Stimulated activated CD8-positive, alpha-beta memory T cell treated with anti-CD3 and anti-CD28 coated beads, Interleukin-2, amount 100 ng/mL, for 1 hour (primary cell): ENCODE data around the gene MELTF.

Source experiments
- DNase-seq, 2 donors: peaks; one replicate each; pipeline ENCODE4 v3.0.0-alpha.2; 2020; ENCODE audit warnings: low read depth in 2 of 2

Gene MELTF

DNA sequence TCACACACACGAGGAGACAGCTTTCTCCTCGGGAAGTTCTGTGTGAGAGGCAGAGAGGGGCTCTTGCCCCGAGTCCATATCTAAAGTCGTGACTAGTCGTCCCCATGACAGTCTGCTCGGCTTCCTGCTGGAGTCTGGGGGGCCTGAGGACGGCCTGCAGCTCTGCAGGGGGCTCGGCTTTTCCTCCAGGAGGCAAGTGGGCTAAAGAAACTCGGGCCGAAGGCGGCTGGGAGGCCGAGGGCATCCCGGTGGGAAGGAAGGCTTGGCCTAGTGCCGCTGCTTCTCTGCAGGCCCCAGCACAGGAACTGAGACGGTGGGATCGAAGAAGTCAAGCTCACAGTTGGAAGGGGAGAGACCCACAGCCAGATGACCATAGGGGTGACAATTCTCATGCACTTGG, 35.6 kb downstream of the MELTF start:
- DNase-seq: no peak

DNA sequence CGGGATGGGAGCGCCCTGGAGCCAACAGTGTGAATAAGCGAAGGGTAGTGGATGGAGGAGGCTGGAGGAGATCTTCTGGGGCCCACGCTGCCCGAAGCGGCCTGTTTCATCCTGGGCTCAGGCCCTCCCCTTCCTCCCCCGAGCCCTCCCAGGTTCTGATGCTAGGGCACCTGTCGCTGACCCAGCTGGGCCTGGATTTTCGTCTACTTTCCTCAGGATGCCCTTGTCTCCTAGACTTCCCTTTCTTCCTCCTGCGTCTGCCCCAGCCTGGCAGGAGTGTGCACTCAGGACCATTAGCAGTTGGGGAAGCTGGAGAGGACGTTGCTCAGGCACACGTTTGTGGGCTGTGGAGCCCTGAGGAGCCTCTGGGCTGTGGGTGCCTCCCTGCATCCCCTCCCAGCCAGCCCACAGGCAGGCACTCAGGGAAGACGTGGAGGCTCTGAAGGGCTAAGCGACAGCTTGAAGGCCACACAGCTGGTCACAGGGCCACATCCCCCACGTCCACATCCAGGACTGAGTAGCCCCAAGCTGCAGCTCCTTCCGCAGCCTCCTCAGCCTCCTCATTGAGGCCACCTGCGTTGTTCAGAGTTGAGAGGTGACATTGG, 37.1 kb downstream of the MELTF start:
- DNase-seq: no peak

DNA sequence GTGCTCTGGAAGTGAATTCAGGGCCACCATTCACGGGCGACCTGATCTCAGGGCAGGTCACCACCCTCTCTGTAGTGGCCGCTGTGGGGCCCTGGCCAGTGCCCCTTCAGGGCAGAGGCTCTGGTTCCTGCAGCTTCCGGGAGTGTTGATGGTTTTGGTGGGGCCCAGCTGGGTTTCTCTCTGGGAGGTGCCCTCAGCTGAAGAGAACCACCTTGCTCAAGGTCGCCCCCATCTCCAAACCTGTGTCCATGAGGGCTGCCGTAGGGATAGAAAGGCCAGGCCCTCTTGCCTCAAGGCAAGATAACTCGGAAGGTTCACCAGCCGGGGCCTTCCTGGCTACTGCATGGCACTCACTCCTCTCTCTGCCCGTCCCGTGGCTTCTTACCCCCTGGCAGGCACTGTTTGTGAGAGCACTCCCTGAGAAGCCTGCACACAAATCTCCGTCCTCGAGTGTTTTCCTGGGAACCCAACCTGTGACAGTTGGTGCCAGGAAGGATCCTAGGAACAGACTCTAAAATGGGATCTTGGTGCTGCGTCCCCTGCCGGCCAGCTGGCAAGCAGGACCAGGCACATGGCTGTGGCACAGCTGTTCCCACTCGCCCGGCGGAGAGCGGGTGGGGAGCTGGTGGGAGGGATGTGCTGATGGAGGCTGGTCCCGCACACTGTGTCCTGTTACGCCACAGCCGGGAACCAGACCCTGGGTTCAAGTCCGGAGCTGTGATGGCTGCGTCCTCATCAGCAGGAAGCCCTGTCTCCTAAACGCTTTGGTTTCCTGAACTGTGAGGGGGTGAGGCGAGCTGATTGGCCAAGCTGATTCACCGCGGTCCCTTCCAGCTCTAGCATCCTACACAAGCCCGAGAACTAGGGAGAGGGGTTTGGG, 37.8 kb downstream of the MELTF start:
- no peak for DNase-seq

DNA sequence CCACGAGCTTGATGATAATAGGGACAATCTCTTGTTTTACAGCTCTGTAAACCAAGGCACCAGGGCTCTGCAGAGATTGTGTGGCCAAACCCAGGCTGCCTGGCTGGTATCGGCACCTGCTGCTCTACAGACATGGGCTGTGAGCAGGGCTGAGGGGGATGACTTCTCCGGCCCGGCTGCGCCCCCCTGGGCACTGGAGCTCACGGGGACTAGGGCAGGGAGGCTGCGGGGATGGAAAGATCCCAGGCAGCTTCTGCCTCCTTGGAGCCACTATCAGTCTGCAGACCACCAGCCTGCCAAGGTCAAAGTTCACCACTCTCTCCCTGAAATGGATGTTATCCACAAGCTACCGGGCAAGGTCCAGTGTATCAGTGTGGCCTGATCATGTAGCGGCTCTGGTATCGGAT, 39.0 kb downstream of the MELTF start:
- no peak for DNase-seq

DNA sequence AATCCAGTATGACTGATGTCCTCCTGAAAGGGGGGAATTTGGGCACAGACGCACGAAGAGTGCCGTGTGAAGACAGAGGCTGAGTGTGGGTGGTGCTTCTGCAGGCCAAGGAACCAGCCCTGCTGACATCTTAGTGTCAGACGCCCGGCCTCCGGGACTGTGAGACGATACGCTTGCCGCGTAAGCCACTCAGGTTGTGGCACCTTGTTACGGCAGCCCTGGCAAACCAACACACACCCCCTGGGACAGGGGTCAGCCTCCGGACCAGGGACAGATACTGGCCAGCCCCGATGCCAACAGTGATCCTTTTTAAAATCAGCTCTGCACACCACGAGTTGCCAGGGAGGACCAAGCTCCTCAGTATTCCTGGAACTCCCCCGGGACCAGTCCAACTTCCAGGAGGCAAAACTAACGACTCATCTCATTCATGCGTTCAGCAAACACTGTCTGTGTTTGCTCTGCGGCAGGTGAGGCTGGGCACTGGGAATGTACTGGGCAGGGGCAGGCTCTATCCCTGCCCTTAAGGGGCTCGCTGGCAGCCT, 39.8 kb downstream of the MELTF start:
- no peak for DNase-seq

DNA sequence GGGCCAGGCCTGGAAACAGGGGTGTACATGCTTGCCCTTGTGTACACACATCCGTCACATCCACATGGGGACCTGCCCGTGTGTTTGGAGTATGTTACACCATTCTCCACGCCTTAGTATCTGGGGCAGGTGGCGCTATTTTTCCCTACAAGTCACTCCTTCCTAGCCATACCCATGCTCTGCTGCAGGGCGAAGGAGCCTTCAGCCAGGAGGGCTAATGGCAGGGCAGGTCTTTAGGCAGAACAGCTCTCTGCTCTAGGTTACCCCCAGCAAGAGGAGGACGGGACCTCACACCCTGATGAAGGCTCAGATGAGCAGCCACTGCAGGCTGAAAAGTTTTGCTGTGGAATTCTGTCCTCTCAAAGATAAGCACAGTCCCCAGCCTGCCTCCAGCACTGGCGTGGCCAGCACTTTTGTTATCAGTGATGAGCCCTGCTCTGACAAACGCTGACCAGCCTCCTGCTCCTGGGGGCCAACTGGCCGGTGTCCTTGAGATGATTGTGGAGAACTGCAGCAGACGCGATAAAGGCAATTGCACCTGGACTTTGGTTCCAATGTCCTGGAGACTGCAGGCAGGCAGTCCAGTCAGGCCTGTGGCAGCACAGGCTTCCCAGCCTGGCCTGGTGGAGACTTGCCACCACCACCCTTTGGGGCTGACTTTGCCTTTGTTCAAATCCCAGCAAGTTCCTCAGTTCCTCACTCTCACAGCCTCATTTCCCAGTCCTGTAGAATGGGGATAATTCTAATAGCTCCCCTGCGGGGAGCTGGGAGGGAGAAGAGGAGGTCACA, 41.2 kb downstream of the MELTF start:
- no peak for DNase-seq

DNA sequence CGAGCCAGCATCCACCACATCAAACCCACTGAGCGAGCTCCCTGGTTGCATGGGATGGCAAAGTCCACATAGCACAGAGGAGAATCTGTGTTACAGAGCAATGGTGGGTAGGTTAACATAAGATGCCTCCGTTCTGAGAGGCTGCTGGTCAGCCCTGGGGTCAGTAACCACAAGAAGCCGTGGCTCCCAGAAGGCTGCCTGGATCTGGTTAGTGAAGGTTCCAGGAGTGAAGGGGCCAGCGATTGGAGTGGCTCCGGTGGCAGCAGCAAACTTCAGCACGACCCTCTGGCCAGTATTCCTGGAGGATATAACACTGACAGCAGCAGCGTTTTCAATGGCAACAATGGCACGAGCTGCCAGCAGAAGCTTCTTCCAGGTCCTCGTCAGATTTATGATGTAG, 42.6 kb downstream of the MELTF start:
- no peak for DNase-seq

DNA sequence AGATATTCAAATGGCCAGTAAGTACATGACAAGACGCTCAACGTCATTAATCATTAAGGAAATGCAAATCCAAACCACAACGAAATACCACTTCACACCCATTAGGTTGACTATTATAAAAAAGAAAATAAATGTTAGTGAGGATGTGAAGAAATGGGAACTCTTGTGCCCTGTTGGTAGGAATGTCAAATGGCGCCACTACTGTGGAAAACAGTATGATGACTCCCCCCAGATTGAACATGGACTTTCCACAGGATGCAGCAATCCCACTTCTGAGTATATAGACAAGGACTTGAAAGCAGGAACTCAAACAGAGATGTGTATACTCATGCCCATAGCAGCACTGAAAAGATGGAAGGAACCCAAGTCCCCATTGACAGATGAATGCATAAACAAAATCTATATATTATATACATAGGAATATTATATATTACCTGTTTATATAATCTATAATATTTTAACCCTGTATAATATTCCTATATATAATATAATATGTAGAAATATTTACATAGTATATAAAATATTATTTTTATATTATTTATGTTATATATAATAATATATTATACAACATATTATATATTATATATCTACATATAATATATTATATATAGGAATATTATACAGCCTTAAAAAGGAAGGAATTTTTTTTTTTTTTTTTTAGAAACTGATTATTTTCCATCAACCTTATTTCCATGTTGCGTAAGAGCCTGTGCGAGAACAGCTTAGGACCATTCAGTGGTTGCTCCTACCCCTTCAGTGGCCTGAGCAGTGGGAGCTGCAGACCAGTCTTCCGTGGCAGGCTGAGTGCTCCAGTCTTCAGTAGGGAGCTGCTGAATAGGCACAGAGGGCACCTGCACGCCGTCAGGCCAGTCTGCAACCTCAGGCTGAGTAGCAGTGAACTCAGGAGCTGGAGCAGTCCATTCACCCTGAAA, 43.4 kb downstream of the MELTF start:
- no peak for DNase-seq

DNA sequence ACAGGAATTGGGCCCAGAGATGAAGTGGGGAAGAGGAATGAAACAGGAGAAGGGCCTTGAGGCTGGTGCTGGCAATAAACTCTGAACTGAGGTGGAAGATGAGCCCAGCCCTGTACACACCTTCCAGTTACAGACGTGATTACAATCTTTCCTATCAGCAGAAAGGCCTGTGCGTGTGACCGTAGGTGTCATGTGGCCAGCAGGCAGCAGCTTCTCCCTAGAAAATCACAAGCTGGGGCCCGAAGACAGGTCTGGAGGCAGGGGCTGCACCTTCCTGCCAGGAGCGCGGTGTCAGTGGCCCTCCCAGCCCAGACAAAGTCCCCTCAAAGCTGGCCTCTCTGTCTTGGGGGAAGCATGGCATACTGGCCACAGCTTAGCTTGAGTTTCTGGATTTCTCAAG, 44.3 kb downstream of the MELTF start:
- no peak for DNase-seq

DNA sequence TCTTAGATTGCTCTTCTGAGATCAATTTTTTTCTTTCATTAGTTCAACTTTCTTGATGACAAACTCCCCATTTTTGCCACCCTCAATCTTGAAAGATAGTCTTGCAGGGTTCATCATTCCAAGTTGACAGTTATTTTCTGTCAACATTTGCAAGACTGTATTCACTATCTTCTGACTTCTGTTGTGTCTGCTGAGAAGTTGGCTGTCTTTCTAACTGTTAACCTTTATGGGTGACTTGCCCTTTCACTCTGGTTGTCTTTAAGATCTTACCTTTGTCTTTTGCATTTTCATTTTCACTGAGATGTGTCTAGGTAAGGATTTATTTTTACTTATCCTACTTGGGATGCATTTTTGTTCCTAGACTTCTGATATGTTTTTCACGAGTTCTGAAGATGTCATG, 46.4 kb downstream of the MELTF start:
- DNase-seq: no peak

DNA sequence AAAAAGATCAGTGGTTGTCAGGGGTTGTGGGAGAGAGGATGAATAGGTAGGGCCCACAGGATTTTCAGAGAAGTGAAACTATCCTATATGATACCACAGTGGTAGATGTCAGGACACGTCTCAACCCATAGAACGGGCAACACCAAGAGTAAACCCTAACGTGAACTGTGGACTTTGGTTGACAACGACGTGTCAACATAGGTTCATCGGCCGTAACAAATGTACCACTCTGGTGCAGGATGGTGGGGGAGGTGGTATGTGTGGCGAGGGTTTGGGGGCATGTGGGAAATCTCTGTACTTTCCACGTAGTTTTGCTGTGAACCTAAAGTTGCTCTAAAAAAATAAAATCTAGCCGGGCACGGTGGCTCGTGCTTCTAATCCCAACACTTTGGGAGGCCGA, 48.0 kb downstream of the MELTF start:
- no peak for DNase-seq

DNA sequence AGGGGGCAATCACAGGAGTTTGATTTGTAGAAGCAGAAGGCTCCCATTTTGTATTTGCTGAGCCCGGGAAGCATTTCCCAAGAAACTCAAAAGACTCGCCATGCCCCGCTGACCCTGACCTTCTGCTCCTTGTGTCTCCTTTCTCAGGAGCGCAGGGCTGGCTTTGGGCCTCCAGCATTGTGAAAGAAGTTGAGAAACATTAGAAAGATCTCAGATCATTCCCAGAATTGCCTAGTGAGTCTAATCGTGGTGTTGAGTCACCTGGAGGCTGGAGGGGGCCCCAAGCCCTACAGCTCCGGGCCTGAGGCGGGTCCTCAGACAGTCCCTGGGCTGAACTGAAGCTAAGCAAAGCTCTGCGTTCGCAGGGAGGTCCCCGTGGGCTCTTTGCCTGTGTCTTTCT, 50.1 kb downstream of the MELTF start:
- no peak for DNase-seq

DNA sequence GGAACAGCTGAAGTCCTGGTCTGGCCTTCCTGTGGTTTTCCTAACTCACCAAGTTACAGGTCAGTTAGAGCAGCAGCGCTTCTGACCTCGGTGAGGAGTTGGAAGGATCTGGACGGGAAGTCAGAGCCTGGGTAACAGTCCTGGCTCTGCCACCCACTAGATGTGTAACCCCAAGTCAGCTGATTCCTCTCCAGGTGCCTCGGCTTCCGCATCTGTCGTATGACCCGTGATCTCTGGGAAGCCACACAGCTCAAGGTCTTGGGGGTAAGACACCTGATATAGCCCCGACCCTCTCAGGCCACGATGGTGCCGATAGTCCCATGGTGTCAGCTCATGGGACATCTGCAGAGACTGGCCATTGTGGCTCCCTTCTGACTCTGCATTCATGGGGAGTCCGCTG, 52.7 kb downstream of the MELTF start:
- no peak for DNase-seq

DNA sequence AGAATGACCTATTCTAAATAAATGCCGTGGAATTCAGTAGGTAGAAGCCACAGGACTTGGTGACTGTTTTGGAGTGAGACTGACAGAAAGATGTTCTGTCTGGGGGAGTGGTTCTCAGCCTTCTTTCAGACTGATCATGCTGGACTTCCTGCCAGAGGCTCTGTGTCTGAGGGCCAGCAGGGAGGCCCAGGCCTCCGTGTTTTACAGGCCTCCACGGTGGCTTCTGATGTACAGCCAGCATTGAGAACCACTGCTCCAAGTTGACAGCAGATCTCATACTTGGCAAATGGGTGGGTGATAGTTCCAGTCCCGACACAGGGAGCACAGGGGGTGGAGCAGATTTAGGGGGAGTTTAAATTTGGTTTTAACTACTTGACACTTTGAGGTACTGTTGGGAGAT, 54.3 kb downstream of the MELTF start:
- DNase-seq: no peak

DNA sequence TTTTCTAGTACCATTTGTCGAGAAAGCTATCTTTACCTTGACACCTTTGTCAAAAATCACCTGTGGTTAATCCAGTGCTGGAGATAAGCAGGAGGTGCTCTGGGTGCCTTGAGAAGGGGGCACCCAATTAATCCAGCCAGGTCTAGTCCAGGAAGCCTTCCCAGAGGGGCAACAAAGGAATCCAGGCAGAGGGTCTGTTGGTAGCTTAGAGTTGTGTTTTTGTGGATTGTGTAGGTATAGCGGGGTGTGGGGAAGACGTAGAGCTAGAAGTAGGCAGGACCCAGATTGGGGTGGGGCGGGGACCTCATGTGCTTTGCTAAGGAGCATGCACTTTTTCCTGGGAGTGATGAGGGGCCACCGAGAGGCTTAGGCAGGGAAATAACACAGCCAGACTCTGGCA, 55.0 kb downstream of the MELTF start:
- no peak for DNase-seq

DNA sequence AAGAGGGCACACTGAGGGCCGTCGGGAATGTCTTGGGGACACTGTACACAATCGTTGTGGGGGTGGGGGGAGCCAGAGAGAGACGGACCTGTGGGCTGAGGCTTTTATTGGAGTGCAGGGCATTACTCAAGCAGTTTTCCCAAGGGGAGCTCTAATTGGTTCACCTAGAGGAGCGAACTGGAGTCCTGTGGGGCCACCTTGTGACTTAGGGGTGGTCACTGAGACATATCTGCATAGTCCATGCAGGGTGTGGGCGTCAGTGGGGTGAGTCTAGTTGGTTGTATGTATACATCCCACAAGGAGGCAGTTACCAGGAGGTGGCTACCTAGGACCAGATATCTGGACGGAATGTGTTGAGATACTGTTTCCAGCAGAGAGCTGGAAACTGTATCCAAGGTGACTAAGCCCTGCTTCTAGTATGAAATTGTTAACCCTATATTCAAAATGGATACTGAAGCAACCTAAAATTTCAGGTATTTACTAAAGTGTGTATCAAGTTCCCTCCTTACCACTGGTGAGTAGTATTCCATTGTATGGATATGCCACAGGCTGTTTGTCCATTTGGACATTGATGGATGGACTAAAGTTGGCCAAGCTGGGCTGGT, 58.4 kb downstream of the MELTF start:
- DNase-seq: no peak

DNA sequence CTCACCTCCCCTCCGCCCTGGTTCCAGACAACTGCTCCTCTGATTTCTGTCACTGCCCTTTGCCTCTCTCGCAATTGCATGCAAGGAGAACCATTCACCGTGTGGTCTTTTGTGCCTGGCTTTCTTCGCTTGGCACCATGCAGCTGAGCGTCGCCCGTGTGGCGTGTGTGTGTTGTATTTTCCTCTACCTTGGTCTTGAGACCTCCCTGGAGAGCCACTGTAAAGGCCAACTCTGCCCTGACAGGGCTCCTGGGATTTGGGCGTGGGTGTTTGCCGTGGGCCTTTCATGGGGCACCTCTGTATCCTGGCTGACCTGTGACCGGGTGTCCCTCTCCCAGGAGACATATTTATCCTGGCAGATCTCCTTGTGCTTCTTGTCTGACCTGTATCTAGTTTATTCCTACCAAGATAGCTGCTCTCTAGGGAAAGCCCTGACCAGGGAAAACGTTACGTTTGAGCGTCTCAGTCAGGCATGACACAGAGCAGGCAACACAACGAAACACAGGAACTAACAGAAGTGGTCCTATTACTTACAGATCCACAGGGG, 59.0 kb downstream of the MELTF start:
- no peak for DNase-seq

DNA sequence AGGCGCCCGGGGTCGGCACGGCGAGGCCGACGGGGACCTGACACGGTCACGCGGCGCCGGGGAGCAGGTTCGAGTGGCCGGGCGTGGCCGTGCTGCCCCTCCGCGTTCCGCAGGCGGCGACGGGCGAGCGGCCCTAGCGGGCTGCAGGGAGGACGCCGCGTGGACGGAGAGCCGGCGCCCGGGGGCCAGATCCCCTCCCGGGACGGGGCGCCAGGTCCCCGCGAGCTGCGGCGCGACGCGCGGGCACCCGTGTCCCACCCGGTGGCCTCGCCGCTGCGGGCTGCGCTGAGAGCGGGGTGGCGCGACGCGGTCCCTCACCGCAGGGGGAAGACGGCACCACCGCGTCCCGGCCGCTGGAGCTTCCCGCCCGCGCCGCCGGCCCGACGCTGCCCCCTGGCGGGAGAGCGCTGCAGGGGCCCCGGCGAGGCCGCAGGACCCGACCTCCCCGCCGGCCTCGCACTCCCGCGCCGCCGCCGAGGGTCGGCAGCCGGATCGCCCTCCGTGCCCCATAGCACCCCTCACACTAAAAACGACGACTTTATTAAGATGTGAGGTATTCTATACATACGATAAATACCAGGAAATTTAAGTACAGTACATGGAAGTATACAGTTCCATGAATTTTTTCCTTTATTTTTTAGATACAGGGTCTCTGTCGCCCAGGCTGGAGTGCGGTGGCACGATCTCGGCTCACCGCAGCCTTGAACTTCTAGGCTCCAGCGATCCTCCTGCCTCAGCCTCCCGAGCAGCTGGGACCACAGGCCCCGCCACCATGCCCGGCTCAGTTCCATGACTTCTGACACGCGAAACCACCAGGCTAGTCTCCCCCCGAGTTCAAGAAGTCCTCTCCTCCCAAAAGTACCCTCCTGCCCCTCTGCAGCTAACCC, 59.7 kb downstream of the MELTF start:
- peak; percentile 38 to 43 for DNase-seq

DNA sequence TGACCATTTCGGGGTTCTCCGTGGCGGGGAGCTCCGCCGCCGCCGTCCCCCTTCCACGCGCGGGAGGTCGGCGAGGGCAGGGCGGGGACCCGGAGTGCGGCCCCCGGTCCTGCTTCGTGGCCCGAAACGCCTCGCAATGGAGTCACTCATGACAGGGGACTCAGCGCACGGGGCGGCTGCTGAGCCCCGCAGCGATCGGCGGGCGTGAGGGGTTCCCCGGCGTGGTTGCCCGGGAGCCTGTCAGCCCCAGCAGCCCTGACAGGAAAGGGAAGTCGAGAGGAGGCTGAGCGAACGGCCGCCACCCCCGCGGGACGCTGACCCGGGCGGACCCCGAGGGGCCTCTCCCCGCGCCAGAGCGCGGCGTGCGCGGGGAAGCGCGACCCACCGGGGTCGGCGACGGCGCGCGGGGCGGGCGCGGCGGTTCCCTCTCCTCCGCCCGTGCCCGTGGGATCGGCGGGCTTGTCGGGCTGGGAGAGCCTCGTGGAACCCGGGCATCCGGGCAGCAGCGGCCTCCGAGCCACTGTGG, 60.4 kb downstream of the MELTF start:
- DNase-seq: no peak
